Measurements from ENCODE around the gene SNTG2.
"Not testable (repeated sequence)": the region's sequence is repeated elsewhere in the genome, so short reads cannot be mapped to it uniquely, and the experiment has no call there.

The SNTG2 gene

GRCh38 chr2:1394709-1395408 is 444.2 kb downstream of the SNTG2 start:
- DNase-seq: no peak

- DNase-seq: no peak
Observed at GRCh38 chr2:1397350-1397749, 446.7 kb downstream of the SNTG2 start.

GRCh38 chr2:1398191-1398590 is 447.5 kb downstream of the SNTG2 start:
- DNase-seq: no peak

GRCh38 chr2:1400943-1401735 is 450.5 kb downstream of the SNTG2 start:
- no peak for DNase-seq

GRCh38 chr2:1402064-1402463 is 451.4 kb downstream of the SNTG2 start:
- DNase-seq: no peak

- no peak for DNase-seq
Observed at GRCh38 chr2:1403565-1403964, 452.9 kb downstream of the SNTG2 start.

GRCh38 chr2:1405124-1405523 is 454.5 kb downstream of the SNTG2 start:
- DNase-seq: no peak

GRCh38 chr2:1405967-1406366 is 455.3 kb downstream of the SNTG2 start:
- no peak for DNase-seq

GRCh38 chr2:1406434-1406833 is 455.8 kb downstream of the SNTG2 start:
- no peak for DNase-seq

- no peak for DNase-seq
Observed at GRCh38 chr2:1407950-1408675, 457.5 kb downstream of the SNTG2 start.

GRCh38 chr2:1413156-1413710 is 462.6 kb downstream of the SNTG2 start, which contains the start of gene TPO:
Gene TPO (plus strand): TSS chr2:1413463. CDS start chr2:1414409, 946 bp downstream.
- DNase-seq: no peak

GRCh38 chr2:1414121-1414520 is 463.5 kb downstream of the SNTG2 start:
- no peak for DNase-seq

- DNase-seq: not testable (repeated sequence)
Observed at GRCh38 chr2:1414901-1415300, 464.3 kb downstream of the SNTG2 start.

GRCh38 chr2:1415501-1415900 is 464.9 kb downstream of the SNTG2 start:
- DNase-seq: no peak

Measured in NCI-H1694 treated with DMSO at 0.1 percent for 48 hours (cell line).